BJ (cell line): Measurements from ENCODE around the gene ARID2. TPM values are rescaled to one million over a fixed set of nuclear protein-coding genes. Genes with fewer than 3 reads are reported as not detected.

Experiments used
- CTCF ChIA-PET: fragments of 350-600 bp; formaldehyde crosslinking; extraction: SDS; loops from one replicate; lab custom pipeline; 2021; ENCODE audit warnings: antibody characterized with exemption, inconsistent platforms; lab: Yijun Ruan, JAX
- POLR2A ChIA-PET: fragments of 300-600 bp; sonication (Branson Sonifier 250); formaldehyde crosslinking; extraction: SDS; loops from one replicate; lab custom pipeline; 2021; ENCODE audit warnings: antibody characterized with exemption; lab: Charles Lee
- DNase-seq: peaks from one replicate; pipeline ENCODE4 v3.0.0-alpha.2; 2011; ENCODE audit warnings: low read depth
- H3K27me3 ChIP-seq: 2 replicates; pipeline ENCODE4 v1.6.0; 2011; ENCODE audit warnings: low read length; ENCODE audit not compliant: control insufficient read depth, insufficient read depth
- H3K36me3 ChIP-seq: 2 replicates; pipeline ENCODE4 v1.5.1; 2011; ENCODE audit warnings: low read length; ENCODE audit not compliant: control insufficient read depth, insufficient read depth
- H3K4me3 ChIP-seq: 2 replicates; pipeline ENCODE4 v1.5.1; 2011; ENCODE audit warnings: low read depth, mild to moderate bottlenecking, control low read depth, low read length
- polyA plus RNA-seq: library from polyadenylated mRNA; depleted of rRNA; stranded (reverse); fragments of >200 nt; gene quantifications from 2 replicates; pipeline ENCODE4 v1.2.3, GENCODE V29; 2011
- TF ChIP-seq, protein P1 (sequence below): IDR thresholded peaks from 2 replicates; pipeline ENCODE4 v1.5.1; 2011; ENCODE audit warnings: low read depth, mild to moderate bottlenecking, control low read depth, inconsistent platforms, low read length, moderate library complexity; ENCODE audit not compliant: insufficient read depth

ARID2 gene
- polyA plus RNA-seq, 1 experiment = 11.1 TPM

- Histone ChIP-seq H3K36me3 (no peaks in the 10 kb centered on the region), H3K27me3 (no peaks in the 10 kb centered on the region), H3K4me3 (no peak overlapping the region)
- ChIA-PET POLR2A (no interaction called here), CTCF (no interaction called here)
- TF ChIP-seq, protein P1, sequence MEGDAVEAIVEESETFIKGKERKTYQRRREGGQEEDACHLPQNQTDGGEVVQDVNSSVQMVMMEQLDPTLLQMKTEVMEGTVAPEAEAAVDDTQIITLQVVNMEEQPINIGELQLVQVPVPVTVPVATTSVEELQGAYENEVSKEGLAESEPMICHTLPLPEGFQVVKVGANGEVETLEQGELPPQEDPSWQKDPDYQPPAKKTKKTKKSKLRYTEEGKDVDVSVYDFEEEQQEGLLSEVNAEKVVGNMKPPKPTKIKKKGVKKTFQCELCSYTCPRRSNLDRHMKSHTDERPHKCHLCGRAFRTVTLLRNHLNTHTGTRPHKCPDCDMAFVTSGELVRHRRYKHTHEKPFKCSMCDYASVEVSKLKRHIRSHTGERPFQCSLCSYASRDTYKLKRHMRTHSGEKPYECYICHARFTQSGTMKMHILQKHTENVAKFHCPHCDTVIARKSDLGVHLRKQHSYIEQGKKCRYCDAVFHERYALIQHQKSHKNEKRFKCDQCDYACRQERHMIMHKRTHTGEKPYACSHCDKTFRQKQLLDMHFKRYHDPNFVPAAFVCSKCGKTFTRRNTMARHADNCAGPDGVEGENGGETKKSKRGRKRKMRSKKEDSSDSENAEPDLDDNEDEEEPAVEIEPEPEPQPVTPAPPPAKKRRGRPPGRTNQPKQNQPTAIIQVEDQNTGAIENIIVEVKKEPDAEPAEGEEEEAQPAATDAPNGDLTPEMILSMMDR = no peak
- DNase-seq = no peak
Observed at GRCh38 chr12:45774508-45775162, 45.1 kb downstream of the ARID2 start.

DNA sequence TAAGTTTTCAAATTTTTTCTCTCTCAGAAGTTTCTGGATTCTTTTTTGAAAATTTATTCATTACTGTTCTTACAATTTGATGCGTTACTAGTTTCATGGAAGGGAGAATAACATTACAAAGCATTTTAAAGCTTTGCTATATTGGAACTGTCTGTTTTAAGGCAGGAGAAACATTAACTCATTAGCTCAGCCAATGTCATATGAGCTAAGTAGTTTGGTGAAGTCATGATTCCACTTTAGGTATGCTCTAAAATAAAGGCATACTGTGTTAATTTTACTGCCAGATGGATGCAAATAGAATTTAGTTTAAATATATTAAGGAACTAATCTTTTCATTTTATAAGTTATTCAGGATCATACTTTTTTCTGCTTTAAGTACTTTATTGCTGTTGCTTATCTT, 46.0 kb downstream of the ARID2 start:
- TF ChIP-seq, protein P1 = no peak
- Histone ChIP-seq H3K4me3 (no peak overlapping the region), H3K27me3 (no peaks in the 10 kb centered on the region), H3K36me3 (no peaks in the 10 kb centered on the region)
- CTCF ChIA-PET = interaction anchor here (1.1 kb wide), 1 partner anchor 14 kb away, joined by 3 read pairs; no protein-coding TSS in a partner anchor
- POLR2A ChIA-PET = no interaction called here
- DNase-seq = no peak

DNA sequence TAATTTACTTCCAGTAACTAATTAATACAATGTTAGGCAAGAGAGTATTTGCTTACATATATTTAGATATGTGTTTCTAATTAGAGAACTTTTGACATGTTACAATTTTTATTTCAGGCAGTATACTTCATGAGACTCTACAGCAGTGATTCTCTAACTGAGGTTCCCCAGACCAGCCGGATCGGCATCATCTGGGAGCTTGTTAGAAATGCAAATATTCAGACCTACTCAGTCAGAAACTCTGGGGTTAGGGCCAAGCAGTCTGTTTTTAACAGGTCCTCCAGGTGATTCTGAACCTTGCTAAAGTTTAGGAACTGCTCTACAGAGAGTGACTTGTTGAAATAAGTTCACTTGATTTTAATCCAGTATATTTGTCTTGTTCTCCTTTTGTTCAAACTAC, 46.5 kb downstream of the ARID2 start:
- TF ChIP-seq, protein P1 = no peak
- POLR2A ChIA-PET = no interaction called here
- Histone ChIP-seq H3K27me3 (no peaks in the 10 kb centered on the region), H3K4me3 (no peak overlapping the region), H3K36me3 (no peaks in the 10 kb centered on the region)
- DNase-seq = no peak
- CTCF ChIA-PET = interaction anchor here (1.1 kb wide), 1 partner anchor 13 kb away, joined by 3 read pairs; no protein-coding TSS in a partner anchor

DNA sequence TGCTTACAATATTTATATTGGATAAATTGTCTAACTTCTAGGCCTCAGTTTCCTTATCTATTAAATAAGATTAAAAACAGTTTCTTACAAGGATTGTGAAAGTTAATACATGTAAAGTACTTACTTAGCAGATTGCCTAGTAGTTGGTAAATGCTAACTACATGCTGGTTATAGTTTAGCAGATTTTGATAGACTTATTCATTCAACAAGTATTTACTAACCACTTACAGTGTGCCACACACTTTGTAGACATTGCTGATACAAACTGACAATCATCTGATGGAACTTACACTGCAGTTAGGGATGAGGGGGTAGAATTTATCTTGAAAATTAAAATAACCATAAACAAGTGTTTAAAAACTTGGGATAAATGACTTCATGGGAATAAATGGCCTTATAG, 50.4 kb downstream of the ARID2 start:
- TF ChIP-seq, protein P1 = no peak
- no peak for DNase-seq
- ChIA-PET CTCF (no interaction called here), POLR2A (no interaction called here)
- H3K36me3 ChIP-seq = no peaks in the 10 kb centered on the region
- H3K27me3 ChIP-seq = no peaks in the 10 kb centered on the region
- no peak overlapping the region for H3K4me3 ChIP-seq

- Histone ChIP-seq H3K36me3 (no peaks in the 10 kb centered on the region), H3K4me3 (no peak overlapping the region), H3K27me3 (no peaks in the 10 kb centered on the region)
- DNase-seq = no peak
- ChIA-PET POLR2A (no interaction called here), CTCF (no interaction called here)
- TF ChIP-seq, protein P1 = no peak
Observed at GRCh38 chr12:45781080-45781479, 51.6 kb downstream of the ARID2 start.
